NCI-H1105 treated with DMSO at 0.1 percent for 48 hours (cell line): ENCODE measurements around the gene TMEM50B.
"Not testable (repeated sequence)": the region's sequence is repeated elsewhere in the genome, so short reads cannot be mapped to it uniquely, and the experiment has no call there.

Experiments used
- DNase-seq: peaks from one replicate; lab custom pipeline; 2025; lab: John Stamatoyannopoulos, UW

Gene TMEM50B

GRCh38 chr21:33479679-33480480 is at the start of gene TMEM50B:
TSS of gene TMEM50B (minus strand) at chr21:33479974. CDS start at chr21:33468885, 11,089 bp downstream.
- DNase-seq: peak; percentile 92

DNA sequence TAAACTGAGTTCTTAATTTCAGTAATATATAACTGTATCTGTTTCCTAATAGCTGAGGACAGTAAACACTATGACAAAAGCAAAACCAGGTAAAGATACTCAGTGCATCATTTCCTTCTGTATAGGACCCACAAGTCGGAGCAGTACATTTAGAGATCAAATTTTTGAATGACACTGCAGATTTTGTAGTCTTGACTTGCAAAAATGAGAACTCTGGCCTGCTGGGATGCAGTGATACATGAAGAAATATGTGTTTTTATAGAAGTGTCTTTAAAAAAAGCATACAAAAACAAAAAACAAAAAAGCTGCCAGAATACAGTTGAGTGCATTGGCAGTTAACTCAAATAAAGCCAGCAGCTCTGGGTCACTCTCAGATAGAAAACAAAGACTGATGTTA is 43.2 kb upstream of the TMEM50B start:
- DNase-seq: no peak

DNA sequence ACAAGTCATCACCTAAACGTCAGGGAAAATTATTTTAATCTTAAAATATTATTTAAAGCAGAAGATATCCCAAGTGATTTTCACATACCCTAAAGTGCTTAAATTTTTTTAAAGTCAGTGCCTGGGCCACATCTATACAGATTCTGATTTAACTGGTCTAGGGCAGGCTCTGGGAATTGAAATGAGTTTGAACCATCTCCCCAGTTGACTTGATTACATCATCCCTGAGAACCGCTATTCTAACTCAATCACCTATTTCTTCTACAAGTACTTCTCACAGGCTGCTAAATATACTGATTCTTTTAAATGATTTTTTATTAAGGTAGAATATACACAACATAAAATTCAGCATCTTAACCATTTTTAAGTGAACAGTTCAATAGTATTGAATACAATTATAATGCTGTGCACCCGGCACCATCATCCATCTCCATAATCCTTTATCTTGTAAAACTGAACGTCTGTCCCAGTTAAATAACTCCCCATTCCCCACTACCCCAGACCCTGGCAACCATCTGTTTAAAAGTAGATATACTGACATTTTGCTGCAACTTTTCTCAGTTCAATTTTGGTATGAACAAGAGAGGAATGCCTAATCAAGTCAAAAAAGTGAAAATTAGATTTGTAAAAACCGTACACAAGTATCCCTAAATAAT is 42.7 kb upstream of the TMEM50B start:
- no peak for DNase-seq

DNA sequence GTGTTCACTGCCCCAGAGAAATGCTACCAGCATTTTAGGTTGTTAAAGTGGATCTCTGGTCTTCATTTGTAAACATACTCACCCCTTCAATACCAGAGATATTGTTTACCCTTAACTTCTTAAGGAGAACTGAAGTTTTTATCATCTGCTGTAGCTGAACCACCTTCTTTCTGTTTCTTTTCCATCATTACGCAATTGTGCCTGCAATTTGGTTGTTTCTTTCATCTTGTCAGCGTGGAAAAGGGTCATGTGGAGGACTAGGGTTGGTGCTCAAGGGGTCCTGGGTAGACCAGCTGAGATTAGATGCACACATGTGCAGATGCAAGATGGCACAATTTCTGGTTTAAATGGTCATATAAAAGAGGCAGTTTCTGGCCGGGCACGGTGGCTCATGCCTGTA is 39.1 kb upstream of the TMEM50B start:
- DNase-seq: no peak

- no peak for DNase-seq
These were observed 34.5 kb upstream of the TMEM50B start for GRCh38 chr21:33514229-33514628.

GRCh38 chr21:33512481-33512880 is 32.7 kb upstream of the TMEM50B start:
- DNase-seq: no peak

DNA sequence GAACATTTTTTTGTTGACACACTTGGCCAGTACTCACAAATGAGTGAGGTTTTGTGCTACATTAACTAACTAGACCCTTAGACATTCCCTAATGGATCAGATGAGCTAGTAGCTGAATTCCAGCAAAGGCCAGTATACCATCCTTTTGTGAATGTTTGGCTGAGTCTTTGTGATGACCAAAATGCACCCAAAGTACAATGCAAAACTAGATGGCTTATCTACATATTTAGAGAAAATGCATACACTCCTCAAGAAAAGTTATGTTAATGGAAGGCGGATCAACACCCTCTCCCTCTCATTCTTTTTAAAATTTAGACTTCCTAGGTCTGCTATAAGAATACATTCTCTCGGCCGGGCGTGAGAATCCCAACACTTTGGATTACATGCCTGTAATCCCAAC is 31.9 kb upstream of the TMEM50B start:
- no peak for DNase-seq

- DNase-seq: no peak
These were observed 31.1 kb upstream of the TMEM50B start for GRCh38 chr21:33510826-33511225.

- not testable (repeated sequence) for DNase-seq
These were observed 27.2 kb upstream of the TMEM50B start for GRCh38 chr21:33507003-33507402.

DNA sequence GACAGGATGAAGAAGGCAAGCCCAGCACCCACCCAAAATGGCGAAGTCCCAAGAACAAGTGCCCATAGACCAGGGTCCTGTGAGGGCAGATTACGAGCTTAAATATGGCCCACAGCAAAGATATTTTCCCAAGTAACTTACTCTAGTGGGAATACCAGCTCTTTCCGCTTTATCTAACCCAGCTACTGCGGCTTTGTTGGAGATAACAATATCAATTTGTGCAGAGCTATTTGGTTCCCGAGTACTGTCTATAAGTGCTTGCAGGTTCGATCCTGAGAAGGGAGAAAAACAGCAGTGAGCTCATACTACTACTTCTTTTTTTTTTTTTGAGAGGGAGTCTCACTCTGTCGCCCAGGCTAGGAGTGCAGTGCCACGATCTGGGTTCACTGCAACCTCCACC is 26.1 kb upstream of the TMEM50B start:
- no peak for DNase-seq

- no peak for DNase-seq
These were observed 16.6 kb upstream of the TMEM50B start for GRCh38 chr21:33496345-33496744.

GRCh38 chr21:33495743-33496142 is 16.0 kb upstream of the TMEM50B start:
- DNase-seq: no peak

GRCh38 chr21:33493756-33494155 is 14.0 kb upstream of the TMEM50B start:
- DNase-seq: no peak

DNA sequence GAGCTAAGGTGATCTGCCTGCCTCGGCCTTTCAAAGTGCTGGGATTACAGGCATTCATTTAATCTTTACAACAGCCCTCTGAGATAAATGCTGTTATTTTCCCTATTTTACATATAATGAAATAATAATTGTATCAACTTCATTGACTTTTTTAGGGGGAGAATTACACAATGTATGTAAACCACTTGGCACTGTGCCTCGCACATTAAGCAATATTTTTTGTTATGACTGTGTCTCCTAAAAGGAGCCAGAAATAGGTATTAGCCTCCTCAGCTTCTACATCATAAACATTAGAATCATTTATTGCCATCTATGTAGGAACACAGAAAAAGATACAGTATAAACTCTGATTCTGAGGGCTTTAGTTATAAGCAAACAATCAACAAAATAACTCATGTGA is 12.8 kb upstream of the TMEM50B start:
- DNase-seq: no peak

DNA sequence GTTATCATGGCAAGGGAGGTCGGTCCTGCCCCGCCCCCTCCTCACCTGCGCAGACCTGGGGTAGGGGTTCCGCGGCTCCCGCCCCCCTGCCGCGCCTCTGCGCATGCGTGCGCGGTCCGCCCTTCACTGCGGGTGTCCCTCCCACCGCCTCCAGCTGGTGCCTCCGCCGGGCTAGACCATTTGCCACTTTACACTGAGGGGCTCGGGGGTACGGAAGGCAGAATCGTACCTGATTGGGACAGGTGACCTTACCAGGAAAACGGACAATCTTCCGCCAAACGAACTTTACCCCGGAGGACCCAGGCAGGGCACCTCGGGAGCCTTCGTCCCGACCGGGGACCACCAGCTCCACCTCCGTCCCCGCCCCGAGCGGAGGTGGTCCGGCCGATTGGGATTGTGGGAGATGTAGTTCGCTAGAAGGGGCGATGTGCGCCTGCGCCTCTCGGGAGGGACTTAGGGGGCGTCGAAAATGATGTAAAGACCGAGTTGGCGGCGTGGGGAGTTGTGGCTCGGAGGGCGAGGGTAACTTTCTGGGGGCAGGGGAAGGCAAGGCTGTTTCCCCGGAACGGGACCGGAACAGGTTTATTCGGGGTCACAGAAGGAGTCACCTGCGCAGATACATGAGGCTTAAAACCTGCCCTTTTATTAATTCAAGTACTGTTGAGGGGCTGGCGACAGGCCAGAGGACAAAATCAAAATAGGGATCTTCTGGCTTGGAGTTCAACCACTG is 11.8 kb upstream of the TMEM50B start, which contains the start of gene DNAJC28:
TSS of gene DNAJC28 (minus strand) at position 344 of the 730 bp plus-strand sequence. CDS start 2,323 bp downstream, outside the sequence.
- peak; percentile 96 for DNase-seq

DNA sequence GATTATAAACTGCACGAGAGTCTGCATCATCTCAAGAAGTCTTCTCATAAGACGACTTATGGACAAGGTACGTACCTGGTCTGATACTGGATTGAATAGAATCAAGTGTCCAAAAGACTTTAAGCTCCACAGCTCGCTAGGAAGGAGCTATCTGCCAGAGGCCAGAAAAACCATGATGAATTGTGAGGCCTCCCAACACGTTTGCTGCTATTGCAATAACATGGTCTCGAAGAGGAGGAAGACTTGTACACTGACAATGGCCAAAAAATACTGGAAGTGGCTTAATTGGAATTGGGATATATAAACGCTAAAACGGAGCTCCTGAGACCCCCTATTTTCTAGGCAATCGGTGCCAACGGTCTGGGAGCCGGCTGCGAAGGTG is 11.2 kb upstream of the TMEM50B start:
- DNase-seq: no peak

GRCh38 chr21:33488936-33489335 is 9.2 kb upstream of the TMEM50B start:
- DNase-seq: no peak

GRCh38 chr21:33487996-33488395 is 8.2 kb upstream of the TMEM50B start:
- no peak for DNase-seq

DNA sequence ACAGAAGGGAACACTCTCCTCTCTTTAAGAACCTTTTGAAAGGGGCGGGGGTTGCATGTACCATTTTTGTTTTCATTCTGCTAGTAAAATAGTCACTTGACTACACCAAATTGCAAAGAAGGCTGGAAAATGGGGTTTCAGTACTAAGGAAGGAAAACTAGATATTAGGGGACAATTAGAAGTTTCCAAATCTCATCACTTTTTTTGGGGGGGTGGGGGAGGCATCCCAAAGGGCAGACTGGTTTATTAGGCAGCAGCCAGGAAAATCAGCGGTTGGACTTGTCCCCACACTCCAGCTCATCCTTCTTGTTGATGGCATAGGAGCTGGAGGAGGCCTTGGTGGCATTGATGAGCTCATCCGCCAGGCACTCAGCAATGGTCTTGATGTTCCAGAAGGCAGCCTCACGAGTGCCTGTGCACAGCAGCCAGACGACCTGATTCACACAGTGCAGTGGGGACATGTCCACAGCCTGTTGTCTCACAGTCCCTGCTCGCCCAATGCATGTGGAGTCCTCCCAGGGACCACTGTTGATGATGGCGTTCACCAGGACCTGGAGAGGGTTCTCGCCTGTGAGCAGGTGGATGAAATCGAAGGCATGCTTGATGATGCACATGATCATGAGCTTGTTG is 1.7 kb upstream of the TMEM50B start:
- no peak for DNase-seq

DNA sequence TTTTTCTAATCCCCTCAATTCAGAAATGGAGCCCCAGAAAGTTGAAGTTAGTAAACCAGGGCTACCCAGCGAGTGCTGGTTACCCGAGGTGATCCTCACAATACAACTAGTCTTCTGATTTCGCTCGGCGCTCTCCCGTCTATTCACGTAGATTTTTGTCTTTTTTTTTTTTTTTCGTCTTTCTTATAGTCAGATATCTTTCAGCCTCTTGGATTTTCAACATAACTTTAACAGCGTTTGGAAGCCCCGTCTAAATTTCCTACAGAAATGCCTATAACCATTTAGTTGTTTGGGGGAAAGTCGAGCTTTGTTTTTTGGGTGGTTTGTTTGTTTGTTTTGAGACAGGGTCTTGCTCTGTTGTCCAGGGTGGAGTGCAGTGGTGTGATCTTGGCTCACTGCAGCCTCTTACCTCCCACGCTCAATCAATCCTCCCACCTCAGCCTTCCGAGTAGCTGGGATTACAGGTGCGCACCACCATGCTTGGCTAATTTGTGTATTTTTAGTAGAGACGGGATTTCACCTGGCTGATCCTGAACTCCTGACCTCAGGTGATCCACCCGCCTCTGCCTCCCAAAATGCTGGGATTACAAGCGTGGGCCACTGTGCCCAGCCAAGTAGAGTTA is 818 bp upstream of the TMEM50B start:
- peak; percentile 53 for DNase-seq

- peak; percentile 29 for DNase-seq
These were observed 667 bp downstream of the TMEM50B start for GRCh38 chr21:33478935-33479678.
